Keratinocyte (primary cell): ENCODE measurements around the gene BTN3A1. TPM values are rescaled to one million over a fixed set of nuclear protein-coding genes. Genes with fewer than 3 reads are reported as not detected.

Experiments used
- DNase-seq: peaks from one replicate; pipeline ENCODE4 v3.0.0-alpha.2; 2011; ENCODE audit warnings: low read depth, missing footprints, low spot score
- FAIRE-seq: peaks from 2 replicates; lab custom pipeline; 2011; peaks lifted over from hg19 to GRCh38; lab: Jason Lieb, UNC
- H2AFZ ChIP-seq: 2 replicates; pipeline ENCODE4 v1.6.0; 2012; ENCODE audit warnings: low read length, control low read depth, inconsistent platforms; ENCODE audit not compliant: control insufficient read depth
- H3K27ac ChIP-seq: 2 replicates; pipeline ENCODE4 v1.5.1; 2011; ENCODE audit warnings: low read length; ENCODE audit not compliant: control insufficient read depth, insufficient read depth
- H3K27me3 ChIP-seq: 3 replicates; pipeline ENCODE4 v1.6.0; 2011; ENCODE audit warnings: low read length; ENCODE audit not compliant: control insufficient read depth, insufficient read depth; ENCODE audit errors: extremely low read depth
- H3K36me3 ChIP-seq, 2 experiments: 2 replicates in 1 of 2; 3 replicates in 1 of 2; pipeline ENCODE4 v1.5.1; 2011; ENCODE audit warnings: low read length in 2 of 2, mild to moderate bottlenecking in 1 of 2; ENCODE audit not compliant: control insufficient read depth in 2 of 2, insufficient read depth in 2 of 2; ENCODE audit errors: extremely low read depth in 1 of 2
- H3K4me1 ChIP-seq: 3 replicates; pipeline ENCODE4 v1.5.1; 2011; ENCODE audit warnings: low read length; ENCODE audit not compliant: control insufficient read depth, insufficient read depth; ENCODE audit errors: extremely low read depth
- H3K4me2 ChIP-seq: 3 replicates; pipeline ENCODE4 v1.6.0; 2011; ENCODE audit warnings: low read depth, low read length; ENCODE audit not compliant: control insufficient read depth, insufficient read depth; ENCODE audit errors: extremely low read depth
- H3K4me3 ChIP-seq, 3 experiments: fragments of 200-600 bp in 1 of 3; sonication (generic) in 1 of 3; 2 replicates in 2 of 3; 3 replicates in 1 of 3; pipeline ENCODE4 v1.5.1; 2011 to 2016; ENCODE audit warnings: low read length in 3 of 3, mild to moderate bottlenecking in 3 of 3, control low read depth in 2 of 3, inconsistent platforms in 1 of 3, low read depth in 1 of 3, mixed read lengths in 1 of 3, mixed run types in 1 of 3, moderate library complexity in 1 of 3; ENCODE audit not compliant: control insufficient read depth in 2 of 3, insufficient read depth in 2 of 3; ENCODE audit errors: extremely low read depth in 1 of 3
- H3K79me2 ChIP-seq: 2 replicates; pipeline ENCODE4 v1.6.0; 2012; ENCODE audit warnings: low read length; ENCODE audit not compliant: control insufficient read depth, insufficient read depth
- H3K9ac ChIP-seq: 3 replicates; pipeline ENCODE4 v1.6.0; 2011; ENCODE audit warnings: low read length; ENCODE audit not compliant: control insufficient read depth, insufficient read depth; ENCODE audit errors: extremely low read depth
- H3K9me1 ChIP-seq: 3 replicates; pipeline ENCODE4 v1.6.0; 2011; ENCODE audit warnings: low read length; ENCODE audit not compliant: control insufficient read depth, insufficient read depth; ENCODE audit errors: extremely low read depth
- H3K9me3 ChIP-seq: 2 replicates; pipeline ENCODE4 v1.5.1; 2012; ENCODE audit warnings: low read depth, low read length; ENCODE audit not compliant: control insufficient read depth
- H4K20me1 ChIP-seq: 3 replicates; pipeline ENCODE4 v1.6.0; 2011; ENCODE audit warnings: low read length; ENCODE audit not compliant: control insufficient read depth, insufficient read depth; ENCODE audit errors: extremely low read depth
- EZH2 ChIP-seq: IDR thresholded peaks from one replicate; pipeline ENCODE4 v1.6.1; 2012; ENCODE audit warnings: inconsistent platforms, mild to moderate bottlenecking, low read length, moderate library complexity
- dilution Hi-C: fragments of 300-500 bp; cut with MboI; formaldehyde crosslinking; loops from one replicate; pipeline ENCODE4 v1.7.0; 2020; ENCODE audit warnings: low sequenced_read_pairs; ENCODE audit not compliant: extremely low pct_ligation_motif_present
- polyA plus RNA-seq, 5 experiments: library from polyadenylated mRNA; depleted of rRNA in 3 of 5; stranded (reverse) in 3 of 5; stranded (forward) in 1 of 5; unstranded in 1 of 5; fragments of >200 nt; gene quantifications; 1 replicate in 1 of 5; 2 replicates in 3 of 5; 3 replicates in 1 of 5; pipeline versions ENCODE4 v1.2.1 to v1.2.3, GENCODE V29; 2011 to 2012; ENCODE audit warnings: missing spikeins in 2 of 5, low read depth in 1 of 5, low replicate concordance in 1 of 5
- TF ChIP-seq, protein P1 (sequence below), 3 experiments: IDR thresholded peaks in 1 of 3; conservative IDR thresholded peaks in 1 of 3; optimal IDR thresholded peaks in 1 of 3; 2 replicates in 2 of 3; 3 replicates in 1 of 3; pipeline versions ENCODE3 to v1.5.1; 2011; ENCODE audit warnings: low read length in 3 of 3, mild to moderate bottlenecking in 3 of 3, moderate library complexity in 2 of 3, control low read depth in 1 of 3, inconsistent platforms in 1 of 3; ENCODE audit not compliant: insufficient read depth in 2 of 3; ENCODE audit errors: extremely low read depth in 1 of 3

The BTN3A1 gene
- polyA plus RNA-seq, 1 donor (not counting 4 experiments of a cell fraction or from before 2014, with no cell fraction given): 6.9 TPM

GRCh38 chr6:26427451-26427809 lies 25.4 kb downstream of the BTN3A1 start:
- no peak overlapping the region for H3K9ac ChIP-seq
- H3K27ac ChIP-seq: no peak overlapping the region
- no peaks in the 10 kb centered on the region for H3K9me3 ChIP-seq
- TF ChIP-seq EZH2: no peak
- TF ChIP-seq, protein P1, sequence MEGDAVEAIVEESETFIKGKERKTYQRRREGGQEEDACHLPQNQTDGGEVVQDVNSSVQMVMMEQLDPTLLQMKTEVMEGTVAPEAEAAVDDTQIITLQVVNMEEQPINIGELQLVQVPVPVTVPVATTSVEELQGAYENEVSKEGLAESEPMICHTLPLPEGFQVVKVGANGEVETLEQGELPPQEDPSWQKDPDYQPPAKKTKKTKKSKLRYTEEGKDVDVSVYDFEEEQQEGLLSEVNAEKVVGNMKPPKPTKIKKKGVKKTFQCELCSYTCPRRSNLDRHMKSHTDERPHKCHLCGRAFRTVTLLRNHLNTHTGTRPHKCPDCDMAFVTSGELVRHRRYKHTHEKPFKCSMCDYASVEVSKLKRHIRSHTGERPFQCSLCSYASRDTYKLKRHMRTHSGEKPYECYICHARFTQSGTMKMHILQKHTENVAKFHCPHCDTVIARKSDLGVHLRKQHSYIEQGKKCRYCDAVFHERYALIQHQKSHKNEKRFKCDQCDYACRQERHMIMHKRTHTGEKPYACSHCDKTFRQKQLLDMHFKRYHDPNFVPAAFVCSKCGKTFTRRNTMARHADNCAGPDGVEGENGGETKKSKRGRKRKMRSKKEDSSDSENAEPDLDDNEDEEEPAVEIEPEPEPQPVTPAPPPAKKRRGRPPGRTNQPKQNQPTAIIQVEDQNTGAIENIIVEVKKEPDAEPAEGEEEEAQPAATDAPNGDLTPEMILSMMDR (optimal IDR thresholded peaks at IDR 0.05 in 1 of 3, IDR thresholded peaks at IDR 0.05 in 1 of 3, conservative IDR thresholded peaks at IDR 0.05 in 1 of 3; ENCODE audit: extremely low read depth in 1 of 3, insufficient read depth in 2 of 3, low read length in 3 of 3): no peak
- peaks cover 6 to 14% of the 10 kb centered on the region in 2 experiments for H3K36me3 ChIP-seq
- H3K79me2 ChIP-seq: no peaks in the 10 kb centered on the region
- H3K4me3 ChIP-seq: no peak overlapping the region
- H2AFZ ChIP-seq: no peak overlapping the region
- H3K27me3 ChIP-seq: no peaks in the 10 kb centered on the region
- FAIRE-seq (no peak), DNase-seq (no peak)
- dilution Hi-C loops: no loop called here
- H3K4me2 ChIP-seq: no peak overlapping the region
- H3K9me1 ChIP-seq: no peaks in the 10 kb centered on the region
- no peaks in the 10 kb centered on the region for H4K20me1 ChIP-seq
- H3K4me1 ChIP-seq: no peaks in the 10 kb centered on the region

DNA sequence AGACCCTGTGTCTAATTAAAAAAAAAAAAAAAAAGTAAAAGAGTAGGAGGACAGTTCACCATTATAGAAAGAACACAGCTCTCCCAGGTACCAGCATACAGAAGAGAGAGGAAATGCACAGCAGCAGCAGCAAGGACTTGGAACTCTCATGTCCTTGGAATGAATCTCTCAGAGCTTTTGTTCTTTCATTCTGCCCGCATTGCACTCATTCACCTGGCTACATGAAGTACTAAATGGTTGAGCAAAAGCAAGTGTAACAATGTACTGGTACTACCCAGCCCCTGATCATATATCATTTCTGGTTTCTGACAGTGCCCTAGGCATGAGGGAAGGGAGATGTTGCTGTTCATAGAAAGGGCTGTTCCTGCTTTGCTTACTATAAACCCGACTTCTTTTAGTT lies 26.1 kb downstream of the BTN3A1 start:
- Histone ChIP-seq H3K27ac (no peak overlapping the region), H3K4me1 (no peaks in the 10 kb centered on the region), H3K79me2 (no peaks in the 10 kb centered on the region), H3K4me3 (no peak overlapping the region), H3K36me3 (peaks cover 4 to 14% of the 10 kb centered on the region in 2 experiments), H4K20me1 (no peaks in the 10 kb centered on the region), H3K9me3 (no peaks in the 10 kb centered on the region), H3K9me1 (no peaks in the 10 kb centered on the region), H2AFZ (no peak overlapping the region), H3K27me3 (no peaks in the 10 kb centered on the region), H3K9ac (no peak overlapping the region), H3K4me2 (no peak overlapping the region)
- DNase-seq: no peak
- dilution Hi-C loops: no loop called here
- TF ChIP-seq, protein P1 (optimal IDR thresholded peaks at IDR 0.05 in 1 of 3, IDR thresholded peaks at IDR 0.05 in 1 of 3, conservative IDR thresholded peaks at IDR 0.05 in 1 of 3; ENCODE audit: extremely low read depth in 1 of 3, insufficient read depth in 2 of 3, low read length in 3 of 3): no peak
- no peak for TF ChIP-seq EZH2
- no peak for FAIRE-seq
